T follicular helper cell (primary cell): ENCODE data around the gene GRHPR.

Source experiments
- DNase-seq: peaks from one replicate; pipeline ENCODE4 v3.0.0-alpha.2; 2020; ENCODE audit warnings: low read depth

Gene GRHPR

DNA sequence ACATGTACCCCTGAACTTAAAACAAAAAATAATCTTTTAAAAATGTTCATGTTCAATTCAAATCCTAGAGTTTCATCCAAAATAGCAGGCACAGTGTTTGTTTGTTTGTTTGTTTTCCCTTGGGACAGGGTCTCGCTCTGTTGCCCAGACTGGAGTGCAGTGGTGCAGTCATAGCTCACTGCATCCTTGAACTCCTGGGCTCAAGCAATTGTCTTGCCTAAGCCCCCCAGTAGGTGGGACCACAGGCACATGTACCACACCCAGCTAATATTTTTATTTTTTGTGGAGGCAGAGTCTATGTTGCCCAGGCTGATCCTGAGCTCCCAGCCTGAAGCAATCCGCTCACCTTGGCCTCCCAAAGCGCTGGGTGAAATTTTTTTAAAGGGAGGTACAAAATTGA lies 58.3 kb downstream of the GRHPR start:
- DNase-seq: no peak

DNA sequence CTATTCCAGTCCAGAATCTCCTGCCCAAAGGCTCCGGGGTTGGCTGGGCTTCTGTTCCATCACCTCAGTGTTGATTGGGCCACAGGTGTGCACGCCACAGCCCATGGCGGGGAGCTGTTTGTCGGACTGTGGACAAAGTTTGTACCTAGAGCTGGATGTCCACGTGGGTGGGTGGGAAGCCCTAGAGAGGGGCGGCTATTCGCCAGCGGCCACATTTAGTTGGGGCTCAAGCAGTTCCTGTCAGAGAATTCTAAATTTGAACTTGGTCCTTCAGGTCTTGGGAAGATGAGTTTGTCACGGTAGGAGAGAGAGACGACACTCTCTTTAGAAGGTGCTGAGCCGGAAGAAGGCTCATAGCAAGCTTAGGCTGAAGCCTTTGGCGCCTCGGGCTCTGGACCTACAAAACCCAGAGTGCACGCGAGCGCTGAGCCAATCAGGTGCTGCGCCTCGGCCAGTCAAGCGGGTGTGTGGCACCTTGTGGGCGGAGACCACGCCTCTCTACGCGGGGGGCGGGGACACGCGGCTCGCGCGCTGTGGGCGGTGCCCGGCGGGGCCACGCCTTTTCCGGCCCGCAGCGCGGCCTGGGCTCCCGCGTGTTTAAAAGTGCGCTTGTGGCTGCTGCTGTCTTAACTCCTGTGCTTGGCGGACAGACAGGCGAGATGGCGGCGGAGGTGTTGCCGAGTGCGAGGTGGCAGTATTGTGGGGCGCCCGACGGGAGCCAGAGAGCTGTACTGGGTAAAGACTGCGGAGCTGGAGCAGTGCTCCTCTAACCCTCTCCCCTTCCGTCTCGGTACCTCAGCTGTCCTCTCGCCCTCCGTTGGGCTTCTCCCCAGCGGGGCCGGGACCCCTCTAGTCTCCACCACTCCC lies 63.1 kb downstream of the GRHPR start, which contains the start of gene POLR1E:
Gene POLR1E (plus strand): TSS at position 560 of the 867 bp plus-strand sequence. CDS start 100 bp downstream, at position 660.
- peak; percentile 93 for DNase-seq

DNA sequence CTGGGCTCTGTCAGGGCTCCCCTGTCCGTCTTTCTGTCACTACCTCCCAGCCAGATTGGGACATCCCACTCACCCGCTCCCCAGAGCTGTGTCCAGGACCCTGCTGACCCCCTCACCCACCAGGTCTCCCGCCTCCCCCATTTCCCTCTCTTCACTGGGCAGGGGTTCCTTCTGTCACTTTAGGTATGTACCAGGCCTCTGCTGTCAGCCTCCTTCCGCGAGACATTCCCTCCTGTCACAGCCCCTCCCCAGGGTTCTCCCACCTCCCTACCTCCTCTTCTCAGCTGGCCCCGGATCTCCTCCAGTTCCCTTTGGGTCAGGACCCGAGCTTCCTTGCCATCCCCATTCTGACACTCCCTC lies 63.7 kb downstream of the GRHPR start:
- DNase-seq: no peak
